ENCODE results near the gene SLC45A1.

The SLC45A1 gene

DNA sequence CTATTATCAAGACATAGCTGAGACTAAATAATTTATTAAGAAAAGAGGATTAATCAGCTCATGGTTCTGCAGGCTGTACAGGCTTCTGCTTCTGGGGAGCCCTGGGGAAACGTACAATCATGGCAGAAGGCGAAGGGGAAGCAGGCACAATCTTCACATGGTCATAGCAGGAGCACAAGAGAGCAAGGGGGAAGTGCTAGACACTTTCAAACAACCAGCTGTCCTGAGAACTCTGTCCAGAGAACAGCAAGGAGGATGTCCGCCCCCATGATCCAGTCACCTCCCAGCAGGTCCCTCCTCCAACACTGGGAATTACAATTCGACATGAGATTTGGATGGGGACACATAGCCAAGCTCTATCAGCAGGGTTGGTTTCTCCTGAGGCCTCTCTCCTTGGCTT, 10.3 kb upstream of the SLC45A1 start:
- in situ Hi-C loops (cut with MboI; ENCODE audit: low sequenced_read_pairs) = loop anchor here (25.0 kb wide), 2 partner anchors 295 to 645 kb away; no protein-coding TSS in a partner anchor

- in situ Hi-C loops (cut with MboI; ENCODE audit: low sequenced_read_pairs) = loop anchor here (25.0 kb wide), 2 partner anchors 299 to 649 kb away; no protein-coding TSS in a partner anchor
Measured at GRCh38 chr1:8311068-8311718, 6.7 kb upstream of the SLC45A1 start.

DNA sequence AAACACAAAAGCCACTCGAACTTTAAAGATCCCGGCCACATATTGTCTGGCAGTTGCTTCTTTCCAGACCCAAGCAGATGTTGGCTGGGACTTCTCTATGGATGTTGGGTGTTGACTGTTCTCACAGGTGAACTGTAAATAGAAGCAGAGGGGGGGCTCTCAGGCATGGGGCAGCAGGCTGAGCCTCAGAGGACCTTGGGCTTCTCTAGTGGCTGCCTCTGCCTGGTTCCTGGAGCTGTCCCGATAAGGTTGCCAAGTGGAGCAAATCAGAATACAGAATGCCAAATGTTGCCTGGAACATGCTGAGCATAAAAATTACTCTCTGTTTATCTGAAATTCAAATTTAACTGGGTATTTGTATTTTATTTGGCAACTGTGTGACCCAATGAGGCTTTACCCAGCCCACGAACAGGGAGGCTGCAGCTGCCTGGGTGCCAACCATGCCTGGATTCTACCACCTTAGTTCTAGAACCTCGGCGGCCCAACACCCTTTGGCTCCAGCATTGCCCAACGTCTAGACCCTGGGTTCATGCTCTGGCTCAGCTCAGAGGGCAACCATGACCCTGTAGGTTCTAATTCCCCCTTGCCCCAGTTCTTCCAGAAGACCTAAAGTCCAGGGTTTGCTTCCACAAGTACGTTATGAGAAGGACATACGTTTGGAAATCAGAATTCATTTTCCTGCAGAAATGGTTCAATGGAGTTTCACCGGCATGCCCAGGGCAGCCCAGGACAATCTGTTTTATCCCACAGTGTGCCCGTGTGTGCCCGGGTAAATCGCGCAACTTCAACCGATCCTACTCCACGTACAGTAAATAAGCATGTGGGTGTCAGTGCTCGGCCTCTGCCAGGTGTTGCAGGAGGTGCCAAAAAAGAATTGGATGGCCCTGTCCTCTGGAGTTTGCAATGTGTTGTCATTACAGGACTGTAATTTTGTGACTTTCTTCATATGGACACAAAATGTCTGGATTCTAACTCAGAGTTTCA, 5.4 kb upstream of the SLC45A1 start:
- in situ Hi-C loops (cut with MboI; ENCODE audit: low sequenced_read_pairs) = loop anchor here (25.0 kb wide), 2 partner anchors 300 to 650 kb away; no protein-coding TSS in a partner anchor

DNA sequence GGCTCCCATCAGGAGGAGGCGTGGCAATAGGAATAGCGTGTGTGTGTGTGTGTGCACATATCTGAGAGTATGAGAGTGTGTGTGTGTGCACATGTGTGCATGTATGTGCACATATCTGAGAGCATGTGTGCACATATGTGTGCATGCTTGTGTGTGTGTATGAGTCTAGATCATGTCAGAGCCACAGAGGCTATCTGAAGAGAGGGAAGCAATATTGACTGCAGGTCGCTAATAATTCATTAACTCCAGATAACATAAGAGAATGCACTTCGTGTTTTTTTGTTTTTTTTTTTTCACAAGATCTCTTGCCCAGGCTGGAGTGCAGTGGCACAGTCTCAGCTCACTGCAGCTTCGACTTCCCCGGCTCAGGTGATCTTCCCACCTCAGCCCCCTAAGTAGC, 4.7 kb upstream of the SLC45A1 start:
- in situ Hi-C loops (cut with MboI; ENCODE audit: low sequenced_read_pairs) = loop anchor here (25.0 kb wide), 2 partner anchors 301 to 651 kb away; no protein-coding TSS in a partner anchor

DNA sequence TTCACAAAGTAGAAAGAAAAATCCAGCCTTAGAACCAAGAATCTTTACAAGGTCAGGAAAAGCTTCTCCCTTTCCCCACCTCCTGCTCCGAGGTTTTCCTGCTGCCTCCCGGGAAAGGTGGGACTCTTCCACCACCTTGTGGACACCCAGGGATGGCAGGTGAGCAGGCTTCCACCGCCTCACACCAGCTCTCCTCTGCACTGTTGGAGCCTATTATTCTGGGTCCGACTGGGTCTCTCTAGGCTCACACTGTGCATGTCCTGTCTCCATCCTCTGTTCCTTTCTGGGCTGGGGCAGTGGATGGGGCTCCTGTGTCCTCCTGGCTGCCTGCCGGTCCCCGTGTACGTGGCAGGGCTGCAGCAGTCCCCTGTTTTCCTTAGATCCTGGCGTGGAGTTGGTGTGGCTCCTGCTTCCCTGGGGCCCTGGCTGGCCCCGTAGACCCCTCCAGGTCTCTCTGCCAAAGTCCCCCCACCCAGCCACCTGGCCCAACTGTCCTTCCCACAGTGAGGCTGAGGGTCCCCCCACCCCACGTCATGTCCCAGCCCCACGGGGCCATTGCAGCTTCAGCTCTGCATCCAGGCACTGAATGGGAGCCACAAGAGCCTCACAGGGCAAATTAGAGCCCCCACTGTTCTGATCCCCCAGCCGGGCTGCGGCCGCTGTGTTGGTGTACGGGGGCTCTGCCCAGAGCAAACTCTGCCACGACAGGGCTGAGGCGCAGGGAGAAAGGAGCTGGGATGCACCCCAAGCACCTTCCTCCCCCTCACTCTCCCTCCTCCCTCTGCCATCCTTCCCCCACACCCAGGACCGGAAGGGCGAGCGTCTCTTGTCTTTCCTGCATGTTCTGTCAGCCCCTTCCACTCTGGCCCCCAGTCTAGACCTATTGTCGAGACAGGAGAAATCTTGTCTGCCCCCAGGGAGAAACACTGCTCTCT, 3.3 kb upstream of the SLC45A1 start:
- in situ Hi-C loops (cut with MboI; ENCODE audit: low sequenced_read_pairs) = loop anchor here (25.0 kb wide), 2 partner anchors 302 to 652 kb away; no protein-coding TSS in a partner anchor

- in situ Hi-C loops (cut with MboI; ENCODE audit: low sequenced_read_pairs) = loop anchor here (25.0 kb wide), 2 partner anchors 304 to 654 kb away; no protein-coding TSS in a partner anchor
Measured at GRCh38 chr1:8315573-8316475, 2.1 kb upstream of the SLC45A1 start.

DNA sequence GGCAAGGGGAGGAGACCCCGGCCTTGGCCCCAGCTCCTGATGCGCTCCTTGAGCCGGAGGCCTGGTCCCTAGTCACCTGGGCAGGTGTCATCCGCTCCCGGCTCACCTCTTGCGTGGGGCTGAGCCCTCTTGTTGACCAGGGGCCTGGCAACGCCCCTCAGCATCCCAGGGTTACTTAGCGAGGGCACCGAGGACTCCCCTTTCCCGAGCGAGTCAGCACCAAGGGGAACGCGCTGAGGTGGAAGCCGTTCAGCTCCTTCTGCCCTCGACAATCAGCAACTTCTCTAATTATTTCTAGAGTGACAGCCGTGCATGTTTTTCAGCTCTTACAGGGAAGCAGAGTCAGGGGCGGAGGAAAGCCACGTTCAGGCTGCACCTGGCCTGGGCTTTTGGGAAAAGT, 522 bp downstream of the SLC45A1 start:
- in situ Hi-C loops (cut with MboI; ENCODE audit: low sequenced_read_pairs) = loop anchor here (25.0 kb wide), 2 partner anchors 306 to 656 kb away; no protein-coding TSS in a partner anchor

DNA sequence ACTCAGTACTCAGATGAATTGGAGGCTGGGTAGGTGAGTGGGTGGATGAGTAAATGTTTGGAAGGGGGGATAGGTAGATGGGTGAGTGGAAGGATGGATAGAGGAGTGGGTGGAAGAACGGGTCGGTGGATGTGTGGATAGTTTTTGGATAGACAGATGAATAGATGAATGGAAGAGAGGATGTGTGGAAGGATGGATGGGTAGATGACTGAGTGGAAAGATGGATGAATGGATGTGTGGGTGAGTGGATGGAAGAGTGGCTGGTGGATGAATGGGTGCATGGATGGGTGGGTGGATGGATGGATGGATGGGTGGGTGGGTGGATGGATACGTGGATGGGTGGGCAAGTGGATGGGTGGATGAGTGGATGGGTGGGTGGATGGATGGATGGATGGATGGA, 3.7 kb downstream of the SLC45A1 start:
- in situ Hi-C loops (cut with MboI; ENCODE audit: low sequenced_read_pairs) = loop anchor here (25.0 kb wide), 2 partner anchors 309 to 659 kb away; no protein-coding TSS in a partner anchor

- in situ Hi-C loops (cut with MboI; ENCODE audit: low sequenced_read_pairs) = loop anchor here (25.0 kb wide), 2 partner anchors 311 to 661 kb away; no protein-coding TSS in a partner anchor
Measured at GRCh38 chr1:8323706-8324105, 5.8 kb downstream of the SLC45A1 start.

- in situ Hi-C loops (cut with MboI; ENCODE audit: low sequenced_read_pairs) = loop anchor here (25.0 kb wide), 2 partner anchors 312 to 662 kb away; no protein-coding TSS in a partner anchor
Measured at GRCh38 chr1:8324176-8324810, 6.4 kb downstream of the SLC45A1 start.

- in situ Hi-C loops (cut with MboI; ENCODE audit: low sequenced_read_pairs) = no loop called here
Measured at GRCh38 chr1:8325771-8326170, 7.9 kb downstream of the SLC45A1 start.

DNA sequence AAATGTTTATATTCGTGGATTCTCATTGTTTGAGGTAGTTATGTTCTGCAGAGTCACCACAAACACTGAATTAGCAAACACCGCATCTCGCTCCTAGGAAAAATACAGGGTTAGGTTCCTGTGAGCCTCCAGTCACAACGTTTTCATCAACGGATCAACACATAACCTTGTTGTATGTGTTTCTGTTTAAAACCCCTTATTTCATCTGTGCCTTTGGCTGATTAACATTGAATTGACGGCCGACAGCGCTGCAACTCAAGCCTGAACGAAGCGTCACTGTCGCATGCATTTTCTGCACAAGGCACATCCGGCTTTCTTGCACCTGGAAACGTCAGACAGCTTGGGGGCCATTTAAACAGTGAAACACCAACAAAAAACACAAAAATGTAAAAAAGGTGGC, 8.4 kb downstream of the SLC45A1 start:
- in situ Hi-C loops (cut with MboI; ENCODE audit: low sequenced_read_pairs) = no loop called here

DNA sequence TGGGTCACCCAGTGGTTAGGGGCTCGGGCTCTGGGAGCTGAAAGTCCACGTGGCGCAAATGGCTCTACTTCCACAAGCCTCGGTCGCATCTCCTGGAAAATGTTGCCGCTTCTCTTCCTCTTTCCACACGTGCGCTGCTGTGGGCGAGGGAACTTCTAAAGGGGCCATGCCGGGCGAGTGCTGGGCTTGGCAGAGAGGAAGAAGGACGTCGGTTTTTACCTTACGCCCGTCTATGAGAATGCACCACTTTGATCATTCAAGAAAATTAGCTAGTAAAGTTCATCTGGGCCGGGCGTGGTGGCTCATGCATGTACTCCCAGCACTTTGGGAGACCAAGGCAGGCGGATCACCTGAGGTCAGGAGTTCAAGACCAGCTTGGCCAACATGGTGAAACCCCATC, 10.4 kb downstream of the SLC45A1 start:
- in situ Hi-C loops (cut with MboI; ENCODE audit: low sequenced_read_pairs) = no loop called here

DNA sequence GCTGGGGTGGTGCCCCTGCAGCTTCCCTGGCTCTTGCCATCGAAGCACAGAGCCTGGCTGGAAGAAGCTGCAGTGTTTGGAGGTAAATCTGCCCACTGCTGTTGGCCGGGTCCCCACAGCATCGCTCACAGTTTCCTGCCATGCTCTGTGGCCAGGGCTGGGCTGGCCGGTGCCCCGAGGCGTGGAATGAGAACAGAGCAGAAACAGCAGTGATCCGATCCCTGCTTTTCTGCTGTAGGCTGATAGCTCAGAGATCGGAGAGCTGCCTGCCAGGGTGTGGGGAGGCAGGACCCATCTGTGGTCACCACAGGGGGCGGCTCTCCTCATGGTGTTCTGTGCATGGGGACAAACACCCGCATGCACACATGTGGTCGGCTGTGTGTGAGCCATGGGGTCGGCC, 11.5 kb downstream of the SLC45A1 start:
- in situ Hi-C loops (cut with MboI; ENCODE audit: low sequenced_read_pairs) = no loop called here

GRCh38 chr1:8329858-8330257, 11.9 kb downstream of the SLC45A1 start:
- in situ Hi-C loops (cut with MboI; ENCODE audit: low sequenced_read_pairs) = no loop called here

GRCh38 chr1:8330271-8331125, 12.6 kb downstream of the SLC45A1 start:
- in situ Hi-C loops (cut with MboI; ENCODE audit: low sequenced_read_pairs) = no loop called here

DNA sequence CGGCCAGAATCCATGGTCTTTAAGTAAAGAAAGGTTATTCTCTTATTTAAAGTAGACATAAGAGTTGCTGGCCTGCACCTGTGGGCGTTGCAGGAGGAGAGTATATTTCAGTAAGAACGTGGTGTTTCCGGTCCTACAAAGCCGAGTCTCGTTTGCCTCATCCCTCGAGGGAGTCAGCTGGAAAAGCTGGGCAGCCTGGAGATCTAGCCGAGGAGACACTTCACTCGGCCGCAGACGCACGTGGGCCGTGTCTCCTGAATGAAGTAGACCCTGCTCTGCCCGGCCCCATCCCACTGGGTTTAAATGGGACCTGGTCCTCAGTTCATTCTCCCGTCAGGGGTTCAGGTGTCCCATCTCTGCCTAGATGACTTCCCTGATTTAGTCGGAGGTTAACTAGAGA, 14.9 kb downstream of the SLC45A1 start:
- in situ Hi-C loops (cut with MboI; ENCODE audit: low sequenced_read_pairs) = no loop called here
